Measurements from ENCODE around the gene GAL3ST2. TPM values are rescaled to one million over a fixed set of nuclear protein-coding genes. Genes with fewer than 3 reads are reported as not detected.

The GAL3ST2 gene
- total RNA-seq, 1 experiment from 2014 or later, result 6.8 TPM

DNA sequence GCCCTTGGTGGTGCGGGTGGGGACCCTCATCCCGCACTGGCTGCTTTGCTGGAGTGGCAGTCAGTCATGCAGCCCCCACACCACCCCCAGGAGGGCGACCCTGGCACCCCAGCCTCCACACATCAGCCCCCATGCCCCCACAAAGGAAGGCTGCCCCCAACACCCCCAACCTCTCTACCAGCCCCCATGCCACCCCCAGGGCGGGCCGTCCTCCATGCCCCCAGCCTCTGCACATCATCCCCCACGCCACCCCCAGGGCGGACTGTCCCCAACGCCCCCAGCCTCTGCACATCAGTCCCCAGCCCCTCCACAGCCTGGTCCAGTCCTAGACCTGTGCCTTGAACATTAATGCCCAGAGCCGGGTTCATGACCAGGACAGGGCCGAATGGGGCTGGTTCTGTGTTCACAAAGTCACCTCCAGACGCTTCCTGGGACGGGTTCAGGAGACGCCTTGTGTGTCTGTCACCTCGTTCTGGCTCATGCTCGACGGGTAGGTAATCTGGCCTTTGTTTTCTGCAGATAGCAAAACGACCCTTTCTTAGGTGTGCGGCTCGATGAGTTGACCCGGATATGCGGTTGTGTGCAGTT, 23.8 kb upstream of the GAL3ST2 start:
- ChIA-PET POLR2A (no interaction called here), CTCF (no interaction called here)
- no peaks in the 10 kb centered on the region for H3K4me1 ChIP-seq
- H3K27me3 ChIP-seq (replicated peaks; ENCODE audit: control insufficient read depth, insufficient read depth, low read length), result no peaks in the 10 kb centered on the region
- Mint-ChIP-seq H3K4me3 (ENCODE audit: unreplicated experiment) (no peak overlapping the region), H3K27ac (ENCODE audit: unreplicated experiment) (no peak overlapping the region), H3K9me3 (ENCODE audit: unreplicated experiment) (no peaks in the 10 kb centered on the region), H3K36me3 (ENCODE audit: insufficient read depth, unreplicated experiment) (peaks cover 33% of the 10 kb centered on the region), H3K4me1 (ENCODE audit: low read depth, unreplicated experiment) (no peaks in the 10 kb centered on the region), H3K27me3 (ENCODE audit: insufficient read depth, unreplicated experiment) (no peaks in the 10 kb centered on the region)
- TF ChIP-seq, protein P1, sequence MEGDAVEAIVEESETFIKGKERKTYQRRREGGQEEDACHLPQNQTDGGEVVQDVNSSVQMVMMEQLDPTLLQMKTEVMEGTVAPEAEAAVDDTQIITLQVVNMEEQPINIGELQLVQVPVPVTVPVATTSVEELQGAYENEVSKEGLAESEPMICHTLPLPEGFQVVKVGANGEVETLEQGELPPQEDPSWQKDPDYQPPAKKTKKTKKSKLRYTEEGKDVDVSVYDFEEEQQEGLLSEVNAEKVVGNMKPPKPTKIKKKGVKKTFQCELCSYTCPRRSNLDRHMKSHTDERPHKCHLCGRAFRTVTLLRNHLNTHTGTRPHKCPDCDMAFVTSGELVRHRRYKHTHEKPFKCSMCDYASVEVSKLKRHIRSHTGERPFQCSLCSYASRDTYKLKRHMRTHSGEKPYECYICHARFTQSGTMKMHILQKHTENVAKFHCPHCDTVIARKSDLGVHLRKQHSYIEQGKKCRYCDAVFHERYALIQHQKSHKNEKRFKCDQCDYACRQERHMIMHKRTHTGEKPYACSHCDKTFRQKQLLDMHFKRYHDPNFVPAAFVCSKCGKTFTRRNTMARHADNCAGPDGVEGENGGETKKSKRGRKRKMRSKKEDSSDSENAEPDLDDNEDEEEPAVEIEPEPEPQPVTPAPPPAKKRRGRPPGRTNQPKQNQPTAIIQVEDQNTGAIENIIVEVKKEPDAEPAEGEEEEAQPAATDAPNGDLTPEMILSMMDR (IDR thresholded peaks at IDR 0.05; ENCODE audit: insufficient read depth in 1 of 2, low read depth in 1 of 2, low read length in 1 of 2, severe bottlenecking in 1 of 2, unreplicated experiment in 1 of 2), result no peak
- no peaks in the 10 kb centered on the region for H3K36me3 ChIP-seq (ENCODE audit: control insufficient read depth, insufficient read depth, low read length)
- H3K9me3 ChIP-seq, result no peaks in the 10 kb centered on the region
- DNase-seq, result no peak
- no TSS peak for BruUV-seq (replicated peaks)
- intact Hi-C loops (cut with micrococcal nuclease; ENCODE audit: unreplicated experiment), result no loop called here
- no peak overlapping the region for H3K4me3 ChIP-seq (ENCODE audit: low read depth, low read length)

DNA sequence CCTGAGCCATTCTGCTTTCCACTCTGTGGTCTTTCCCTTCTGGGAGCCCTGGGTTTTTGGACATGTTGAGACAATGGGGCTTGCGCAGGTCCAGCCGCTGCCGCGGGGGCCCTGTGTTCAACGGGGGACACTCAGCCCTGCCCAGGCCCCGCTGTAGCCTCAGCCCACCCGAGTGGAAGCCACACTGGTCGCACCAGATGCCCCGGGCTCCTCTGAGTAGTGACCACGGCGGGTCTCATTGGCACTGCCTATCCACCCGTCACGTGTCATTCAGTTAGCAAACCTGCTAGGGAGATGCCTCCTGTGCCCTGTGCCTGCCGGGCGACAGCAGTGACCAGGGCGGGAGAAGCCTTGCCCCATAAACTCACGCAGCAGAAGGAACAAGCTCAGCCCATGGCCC, 23.1 kb upstream of the GAL3ST2 start:
- Histone ChIP-seq H3K4me1 (no peaks in the 10 kb centered on the region), H3K27me3 (replicated peaks; ENCODE audit: control insufficient read depth, insufficient read depth, low read length) (no peaks in the 10 kb centered on the region), H3K36me3 (ENCODE audit: control insufficient read depth, insufficient read depth, low read length) (no peaks in the 10 kb centered on the region), H3K4me3 (ENCODE audit: low read depth, low read length) (no peak overlapping the region), H3K9me3 (no peaks in the 10 kb centered on the region)
- intact Hi-C loops (cut with micrococcal nuclease; ENCODE audit: unreplicated experiment), result no loop called here
- BruUV-seq (replicated peaks), result no TSS peak
- ChIA-PET CTCF (no interaction called here), POLR2A (no interaction called here)
- DNase-seq, result no peak
- peaks cover 28% of the 10 kb centered on the region for H3K36me3 Mint-ChIP-seq (ENCODE audit: insufficient read depth, unreplicated experiment)
- no peaks in the 10 kb centered on the region for H3K9me3 Mint-ChIP-seq (ENCODE audit: unreplicated experiment)
- H3K4me3 Mint-ChIP-seq (ENCODE audit: unreplicated experiment), result no peak overlapping the region
- H3K4me1 Mint-ChIP-seq (ENCODE audit: low read depth, unreplicated experiment), result no peaks in the 10 kb centered on the region
- no peak overlapping the region for H3K27ac Mint-ChIP-seq (ENCODE audit: unreplicated experiment)
- H3K27me3 Mint-ChIP-seq (ENCODE audit: insufficient read depth, unreplicated experiment), result no peaks in the 10 kb centered on the region
- TF ChIP-seq, protein P1 (IDR thresholded peaks at IDR 0.05; ENCODE audit: insufficient read depth in 1 of 2, low read depth in 1 of 2, low read length in 1 of 2, severe bottlenecking in 1 of 2, unreplicated experiment in 1 of 2), result no peak

DNA sequence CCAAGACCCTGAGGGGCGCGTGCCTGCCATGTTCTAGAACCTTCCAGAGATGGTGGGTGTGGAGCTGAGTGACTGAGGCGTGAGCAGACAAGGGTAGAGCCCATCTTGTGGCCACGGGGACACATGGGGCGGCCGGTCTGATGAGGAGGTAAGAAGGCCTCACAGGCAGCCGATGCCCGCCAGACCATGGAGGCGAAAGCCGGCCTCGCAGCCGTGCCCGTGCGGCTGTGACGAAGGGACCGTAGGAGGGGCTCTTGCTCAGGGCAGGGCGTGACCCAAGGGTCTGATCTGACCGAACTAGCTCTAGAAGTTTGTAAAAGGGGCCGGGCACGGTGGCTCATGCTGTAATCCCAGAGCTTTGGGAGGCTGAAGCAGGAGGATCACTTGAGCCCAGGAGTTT, 22.6 kb upstream of the GAL3ST2 start:
- intact Hi-C loops (cut with micrococcal nuclease; ENCODE audit: unreplicated experiment), result no loop called here
- no peaks in the 10 kb centered on the region for H3K9me3 Mint-ChIP-seq (ENCODE audit: unreplicated experiment)
- ChIA-PET POLR2A (no interaction called here), CTCF (no interaction called here)
- H3K4me1 Mint-ChIP-seq (ENCODE audit: low read depth, unreplicated experiment), result no peaks in the 10 kb centered on the region
- H3K27ac Mint-ChIP-seq (ENCODE audit: unreplicated experiment), result no peak overlapping the region
- no peaks in the 10 kb centered on the region for H3K36me3 ChIP-seq (ENCODE audit: control insufficient read depth, insufficient read depth, low read length)
- no peak overlapping the region for H3K4me3 ChIP-seq (ENCODE audit: low read depth, low read length)
- no peaks in the 10 kb centered on the region for H3K27me3 Mint-ChIP-seq (ENCODE audit: insufficient read depth, unreplicated experiment)
- H3K9me3 ChIP-seq, result no peaks in the 10 kb centered on the region
- TF ChIP-seq, protein P1 (IDR thresholded peaks at IDR 0.05; ENCODE audit: insufficient read depth in 1 of 2, low read depth in 1 of 2, low read length in 1 of 2, severe bottlenecking in 1 of 2, unreplicated experiment in 1 of 2), result no peak
- no TSS peak for BruUV-seq (replicated peaks)
- no peaks in the 10 kb centered on the region for H3K4me1 ChIP-seq
- H3K27me3 ChIP-seq (replicated peaks; ENCODE audit: control insufficient read depth, insufficient read depth, low read length), result no peaks in the 10 kb centered on the region
- H3K36me3 Mint-ChIP-seq (ENCODE audit: insufficient read depth, unreplicated experiment), result peaks cover 24% of the 10 kb centered on the region
- no peak for DNase-seq
- no peak overlapping the region for H3K4me3 Mint-ChIP-seq (ENCODE audit: unreplicated experiment)

Data from Caco-2 (cell line).